CD4-positive, alpha-beta T cell treated with Interleukin-17A for 1 hour (primary cell): Measurements from ENCODE around the gene TSACC.
"Not testable (repeated sequence)": the region's sequence is repeated elsewhere in the genome, so short reads cannot be mapped to it uniquely, and the experiment has no call there.

ENCODE experiments used
- DNase-seq: peaks from one replicate; pipeline ENCODE4 v3.0.0-alpha.2; 2020

The TSACC gene

DNA sequence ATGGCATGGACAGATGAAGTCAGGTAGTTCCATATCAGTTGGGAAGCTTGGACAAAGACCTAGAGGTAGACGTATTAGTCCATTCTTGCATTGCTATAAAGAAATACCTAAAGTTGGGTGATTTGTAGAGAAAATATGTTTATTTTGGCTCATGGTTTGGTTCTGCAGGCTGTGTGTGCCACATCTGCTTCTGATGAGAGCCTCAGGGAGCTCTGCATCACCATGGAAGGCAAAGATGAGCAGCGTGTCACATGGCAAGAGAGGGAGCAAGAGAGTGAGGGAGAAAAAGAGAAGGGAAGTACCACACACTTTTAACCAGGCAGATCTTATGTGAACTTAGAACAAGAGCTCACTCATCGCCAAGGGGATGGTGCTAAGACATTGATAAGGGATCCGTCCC lies 9.0 kb downstream of the TSACC start:
- DNase-seq = no peak

- not testable (repeated sequence) for DNase-seq
These were observed 14.2 kb downstream of the TSACC start for GRCh38 chr1:156352481-156352880.

- DNase-seq = no peak
These were observed 18.0 kb downstream of the TSACC start for GRCh38 chr1:156356262-156356874.

GRCh38 chr1:156356875-156357534 lies 18.7 kb downstream of the TSACC start:
- DNase-seq = peak; percentile 76

DNA sequence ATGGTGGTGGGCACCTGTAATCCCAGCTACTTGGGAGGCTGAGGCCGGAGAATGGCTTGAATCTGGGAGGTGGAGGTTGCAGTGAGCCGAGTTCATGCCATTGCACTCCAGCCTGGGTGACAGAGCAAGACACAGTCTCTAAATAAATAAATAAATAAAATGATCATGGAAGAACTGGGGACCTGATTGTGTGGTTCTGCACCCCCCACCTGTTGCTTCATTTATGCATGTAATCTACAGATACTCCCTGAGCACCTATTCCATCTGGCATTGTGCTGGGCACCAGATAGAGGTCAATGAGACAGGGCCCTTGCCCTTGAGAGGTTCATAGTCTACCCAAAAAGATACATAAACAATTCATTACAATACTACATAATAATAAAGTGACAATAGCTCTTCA lies 19.7 kb downstream of the TSACC start:
- no peak for DNase-seq

DNA sequence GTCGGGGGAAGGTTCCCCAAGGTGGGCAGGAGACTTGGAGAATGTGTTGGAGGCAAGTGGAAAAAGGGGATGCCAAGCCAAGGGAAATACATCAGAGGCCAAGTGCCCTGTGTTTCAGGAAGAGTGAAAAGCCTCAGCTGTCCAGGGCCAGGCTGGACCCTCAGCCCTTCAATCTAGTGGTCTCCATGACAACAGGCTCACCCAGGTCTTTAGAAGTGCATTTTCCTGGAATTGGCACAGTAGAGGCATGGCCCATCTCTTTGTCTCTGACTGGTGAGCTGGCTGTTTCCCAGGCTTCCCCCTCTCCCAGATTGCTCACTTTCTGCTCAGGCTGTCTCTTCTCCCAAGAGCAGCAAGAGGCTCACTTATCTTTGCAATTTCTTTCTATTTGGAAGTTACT lies 20.3 kb downstream of the TSACC start:
- DNase-seq = no peak

DNA sequence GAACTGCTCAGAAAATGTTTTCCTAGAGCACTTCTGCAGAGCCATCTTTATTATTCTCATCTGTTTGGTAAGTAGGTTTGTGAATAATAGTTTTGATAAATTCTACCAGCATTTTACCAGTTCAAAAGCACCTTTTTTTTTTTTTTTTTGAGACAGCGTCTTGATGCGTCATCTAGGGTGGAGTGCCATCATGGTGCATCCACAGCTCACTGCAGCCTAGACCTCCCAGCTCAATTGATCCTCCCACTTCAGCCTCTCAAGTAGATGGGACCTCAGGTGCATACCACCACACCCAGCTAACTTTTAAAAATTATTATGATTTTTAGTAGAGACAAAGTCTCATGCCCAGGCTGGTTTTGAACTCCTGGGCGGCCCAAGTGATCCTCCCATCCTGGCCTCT lies 20.9 kb downstream of the TSACC start:
- no peak for DNase-seq

GRCh38 chr1:156359973-156360372 lies 21.6 kb downstream of the TSACC start:
- no peak for DNase-seq

- DNase-seq = no peak
These were observed 22.2 kb downstream of the TSACC start for GRCh38 chr1:156360534-156360933.

DNA sequence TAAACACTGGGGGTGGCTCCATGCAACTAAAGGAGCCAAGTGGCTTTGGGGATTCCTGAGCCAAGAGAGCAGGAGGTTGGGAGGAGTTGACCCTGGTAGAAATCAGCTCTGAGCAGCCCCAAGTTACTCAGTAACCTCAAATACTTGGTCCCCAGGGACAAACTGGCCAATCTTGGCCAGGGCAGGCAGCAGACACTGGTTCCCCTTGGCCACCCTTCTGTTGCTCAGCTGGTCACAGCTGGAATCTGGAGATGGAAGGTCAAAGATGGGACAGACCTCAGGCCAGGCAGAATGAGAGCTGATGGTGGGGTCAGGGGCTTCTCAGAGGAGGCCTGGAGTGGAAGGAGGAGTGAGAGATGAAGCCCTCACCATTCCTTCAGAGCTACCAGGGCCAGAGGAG lies 27.4 kb downstream of the TSACC start:
- no peak for DNase-seq

- DNase-seq = no peak
These were observed 28.2 kb downstream of the TSACC start for GRCh38 chr1:156366378-156367166.

- no peak for DNase-seq
These were observed 29.2 kb downstream of the TSACC start for GRCh38 chr1:156367383-156368156.

- no peak for DNase-seq
These were observed 29.9 kb downstream of the TSACC start for GRCh38 chr1:156368157-156368658.

GRCh38 chr1:156368889-156369684 lies 30.8 kb downstream of the TSACC start, which contains the start of gene RHBG:
RHBG (plus strand) TSS chr1:156369211; CDS start chr1:156369250, 39 bp downstream.
- no peak for DNase-seq

DNA sequence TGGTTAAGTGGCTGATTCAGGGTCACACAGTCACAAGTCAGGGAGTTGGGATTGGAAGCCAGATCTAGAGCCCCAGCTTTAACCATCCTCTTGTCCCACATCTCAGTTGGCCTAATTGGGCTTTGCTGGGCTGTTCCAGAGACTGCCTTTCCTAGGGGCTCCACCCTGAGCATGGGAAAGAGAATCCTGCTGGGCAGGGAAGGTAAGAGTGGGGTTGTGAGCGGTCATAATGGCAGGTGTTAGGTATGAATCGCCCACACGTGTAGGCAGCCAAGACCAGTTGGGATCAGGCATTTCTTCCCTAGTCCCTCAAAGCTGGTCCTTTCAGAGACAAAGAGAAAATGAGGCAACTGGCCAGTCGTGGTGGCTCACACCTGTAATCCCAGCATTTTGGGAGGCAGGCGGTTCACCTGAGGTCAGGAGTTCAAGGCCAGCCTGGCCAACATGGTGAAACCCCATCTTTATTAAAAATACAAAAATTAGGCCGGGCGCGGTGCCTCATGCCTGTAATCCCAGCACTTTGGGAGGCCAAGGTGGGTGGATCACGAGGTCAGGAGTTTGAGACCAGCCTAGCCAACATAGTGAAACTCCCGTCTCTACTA lies 31.5 kb downstream of the TSACC start:
- DNase-seq = not testable (repeated sequence)

DNA sequence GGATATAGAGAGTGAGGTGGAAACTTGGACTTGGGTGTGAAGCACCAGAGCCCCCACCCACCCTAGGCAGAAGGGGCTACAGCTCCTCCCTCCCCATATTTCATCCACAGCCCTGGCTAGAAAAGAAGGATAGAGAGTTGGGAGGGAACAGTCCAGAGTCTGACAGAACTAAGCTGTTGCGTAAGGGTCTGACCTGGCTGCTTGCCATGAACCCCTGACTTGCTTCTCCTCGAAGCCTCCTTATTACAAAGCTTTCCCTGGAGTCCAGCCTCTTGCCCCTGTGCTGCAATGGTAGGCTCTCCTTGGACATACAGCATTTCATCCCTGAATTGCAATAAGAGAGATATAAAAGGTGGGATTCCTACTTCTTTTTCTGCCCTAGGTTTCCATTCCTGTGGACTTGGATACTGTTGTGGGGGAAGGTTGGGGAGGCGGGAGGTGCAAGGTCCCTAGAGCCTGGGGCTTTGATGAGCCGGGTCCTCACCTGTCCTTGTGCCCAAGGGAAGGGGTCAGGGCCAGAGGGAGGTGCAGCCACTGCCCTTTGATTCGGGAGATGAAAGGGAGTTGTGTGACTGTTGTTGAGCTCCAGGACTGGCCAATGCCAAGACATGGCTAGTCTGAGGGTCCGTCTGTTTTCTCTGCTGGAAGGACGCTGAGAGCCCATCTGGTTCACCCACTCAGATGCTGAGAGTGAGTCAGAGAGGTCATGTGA lies 33.4 kb downstream of the TSACC start:
- no peak for DNase-seq

DNA sequence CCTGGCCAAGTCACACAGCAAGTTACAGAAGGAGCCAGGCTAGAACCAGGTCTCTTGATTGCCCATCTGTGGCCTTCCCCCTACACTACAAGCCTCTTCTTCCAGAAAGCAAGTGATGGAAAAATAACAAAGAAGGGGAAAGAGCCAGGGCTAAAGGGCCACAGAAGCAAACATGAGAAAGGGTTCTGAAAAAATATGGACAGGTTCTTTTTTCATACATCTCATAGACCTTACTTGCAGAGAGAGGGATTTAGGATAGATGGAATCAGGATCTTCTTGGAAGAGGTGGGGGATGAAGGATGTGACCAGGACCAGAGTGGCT lies 33.9 kb downstream of the TSACC start:
- no peak for DNase-seq

DNA sequence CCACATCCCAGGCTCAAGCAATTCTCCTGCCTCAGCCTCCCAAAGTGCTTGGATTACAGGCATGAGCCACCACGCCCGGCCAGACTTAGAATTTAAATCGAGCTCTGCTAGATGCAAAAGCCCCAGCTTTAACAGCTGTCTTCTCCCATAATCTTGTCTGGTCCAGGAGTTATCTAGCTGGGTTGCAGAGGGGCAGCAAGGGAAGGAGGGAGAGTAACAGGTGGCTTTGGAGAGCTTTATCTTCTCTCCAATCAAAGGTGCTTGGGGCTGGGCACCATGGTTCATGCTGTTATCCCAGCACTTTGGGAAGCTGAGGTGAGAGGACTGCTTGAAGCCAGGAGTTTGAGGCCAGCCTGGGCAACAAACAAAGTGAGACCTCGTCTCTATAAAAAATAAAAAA lies 34.5 kb downstream of the TSACC start:
- no peak for DNase-seq

GRCh38 chr1:156373546-156373945 lies 35.2 kb downstream of the TSACC start:
- DNase-seq = no peak

DNA sequence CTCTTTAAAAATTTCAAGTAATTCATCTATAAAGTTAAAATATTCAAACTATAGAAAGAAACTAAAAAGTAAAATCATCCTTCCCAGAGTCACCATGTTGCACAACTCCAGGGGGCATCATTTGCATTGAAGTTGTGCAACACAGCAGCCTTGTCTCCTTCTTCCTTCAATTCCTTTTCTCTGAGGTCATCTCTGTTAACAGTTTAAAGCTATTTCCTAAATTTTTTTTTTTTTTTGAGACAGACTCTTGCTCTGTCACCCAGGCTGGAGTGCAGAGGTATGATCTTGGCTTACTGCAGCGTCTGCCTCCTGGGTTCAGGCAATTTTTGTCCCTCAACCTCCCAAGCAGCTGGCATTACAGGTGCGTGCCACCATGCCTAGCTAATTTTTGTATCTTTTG lies 37.8 kb downstream of the TSACC start:
- DNase-seq = no peak
